IMR-90 (cell line): ENCODE measurements around the gene TMED6. TPM values are rescaled to one million over a fixed set of nuclear protein-coding genes. Genes with fewer than 3 reads are reported as not detected.

Source experiments
- ATAC-seq: fragments of 200-7000 bp; cut with Tn5 transposase; 2 replicates; pipeline ENCODE4 v1.9.1; 2020; ENCODE audit warnings: low read depth, mild to moderate bottlenecking, moderate library complexity
- BruUV-seq: library from RNA; stranded (reverse); fragments of 400-500 nt; replicated peaks from 2 replicates; lab custom pipeline; 2021; lab: Mats Ljungman, UMichigan
- CTCF ChIA-PET: fragments of 300-600 bp; formaldehyde crosslinking; extraction: SDS; loops from one replicate; lab custom pipeline; 2021; ENCODE audit warnings: antibody characterized with exemption; lab: Yijun Ruan, JAX
- POLR2A ChIA-PET: fragments of 300-600 bp; sonication (Branson Sonifier 250); formaldehyde crosslinking; loops from one replicate; lab custom pipeline; 2022; ENCODE audit warnings: antibody characterized with exemption; ENCODE audit not compliant: unreplicated experiment; lab: Charles Lee
- DNase-seq: peaks from one replicate; pipeline ENCODE4 v3.0.0; 2013
- H2AFZ ChIP-seq: replicated peaks from 2 replicates; pipeline ENCODE3; 2013; ENCODE audit warnings: low read length, mild to moderate bottlenecking; ENCODE audit not compliant: poor library complexity
- H2AK5ac ChIP-seq: 2 replicates; pipeline ENCODE4 v1.6.1; 2013; ENCODE audit warnings: low read depth, low read length, inconsistent platforms
- H2AK9ac ChIP-seq: replicated peaks from 2 replicates; pipeline ENCODE3; 2013; ENCODE audit warnings: mild to moderate bottlenecking, low read depth, low read length, moderate library complexity; ENCODE audit not compliant: poor library complexity
- H2BK120ac ChIP-seq: 2 replicates; pipeline ENCODE4 v1.6.1; 2013; ENCODE audit warnings: low read depth, low read length, inconsistent platforms
- H2BK15ac ChIP-seq: 3 replicates; pipeline ENCODE4 v1.6.1; 2013; ENCODE audit warnings: low read depth, low read length, inconsistent platforms
- H2BK20ac ChIP-seq: 2 replicates; pipeline ENCODE4 v1.6.1; 2013; ENCODE audit warnings: low read depth, mild to moderate bottlenecking, inconsistent platforms, low read length, moderate library complexity
- H2BK5ac ChIP-seq: 2 replicates; pipeline ENCODE4 v1.6.1; 2013; ENCODE audit warnings: mild to moderate bottlenecking, low read depth, low read length, inconsistent platforms; ENCODE audit not compliant: poor library complexity, severe bottlenecking
- H3K14ac ChIP-seq: replicated peaks from 2 replicates; pipeline ENCODE4 v1.6.1; 2013; ENCODE audit warnings: low read depth, low read length, inconsistent platforms
- H3K18ac ChIP-seq: 2 replicates; pipeline ENCODE4 v1.6.1; 2013; ENCODE audit warnings: low read depth, low read length, control low read depth
- H3K23ac ChIP-seq: 2 replicates; pipeline ENCODE4 v1.6.1; 2013; ENCODE audit warnings: low read depth, low read length, inconsistent platforms
- H3K27ac ChIP-seq: 2 replicates; pipeline ENCODE4 v1.5.1; 2013; ENCODE audit warnings: mild to moderate bottlenecking, control low read depth, low read length; ENCODE audit not compliant: insufficient read depth
- H3K27me3 ChIP-seq: 2 replicates; pipeline ENCODE4 v1.6.1; 2013; ENCODE audit warnings: low read length; ENCODE audit not compliant: control insufficient read depth, insufficient read depth
- H3K36me3 ChIP-seq: 2 replicates; pipeline ENCODE4 v1.6.1; 2013; ENCODE audit warnings: low read length, mixed read lengths; ENCODE audit not compliant: control insufficient read depth, insufficient read depth
- H3K4ac ChIP-seq: 2 replicates; pipeline ENCODE4 v1.6.1; 2013; ENCODE audit warnings: low read depth, low read length, inconsistent platforms
- H3K4me1 ChIP-seq: 2 replicates; pipeline ENCODE4 v1.6.1; 2013; ENCODE audit warnings: low read length, mixed read lengths; ENCODE audit not compliant: control insufficient read depth, insufficient read depth
- H3K4me2 ChIP-seq: 2 replicates; pipeline ENCODE4 v1.6.1; 2013; ENCODE audit warnings: low read depth, mild to moderate bottlenecking, control low read depth, low read length, moderate library complexity
- H3K4me3 ChIP-seq: 2 replicates; pipeline ENCODE4 v1.5.1; 2013; ENCODE audit warnings: low read depth, mild to moderate bottlenecking, control low read depth, low read length, moderate library complexity; ENCODE audit not compliant: insufficient read depth
- H3K56ac ChIP-seq: 2 replicates; pipeline ENCODE4 v1.6.1; 2013; ENCODE audit warnings: low read length, inconsistent platforms; ENCODE audit not compliant: insufficient read depth; ENCODE audit errors: extremely low read depth
- H3K79me1 ChIP-seq, 2 experiments: 2 replicates each; pipeline ENCODE4 v1.6.1; 2013; ENCODE audit warnings: low read length in 2 of 2, inconsistent platforms in 1 of 2, low read depth in 1 of 2
- H3K9ac ChIP-seq: 2 replicates; pipeline ENCODE4 v1.6.1; 2013; ENCODE audit warnings: low read depth, low read length, control low read depth
- H3K9me1 ChIP-seq: 2 replicates; pipeline ENCODE4 v1.6.1; 2013; ENCODE audit warnings: low read length, inconsistent platforms; ENCODE audit not compliant: insufficient read depth
- H3K9me3 ChIP-seq: 2 replicates; pipeline ENCODE4 v1.6.1; 2013; ENCODE audit warnings: low read length; ENCODE audit not compliant: control insufficient read depth, insufficient read depth
- H4K20me1 ChIP-seq: 2 replicates; pipeline ENCODE4 v1.6.1; 2013; ENCODE audit warnings: low read length, inconsistent platforms; ENCODE audit not compliant: insufficient read depth
- H4K5ac ChIP-seq: 2 replicates; pipeline ENCODE4 v1.6.1; 2013; ENCODE audit warnings: mild to moderate bottlenecking, low read depth, low read length, control low read depth
- H4K8ac ChIP-seq, 2 experiments: 2 replicates each; pipeline ENCODE4 v1.6.1; 2013; ENCODE audit warnings: low read depth in 2 of 2, low read length in 2 of 2, control low read depth in 1 of 2, inconsistent platforms in 1 of 2
- H4K91ac ChIP-seq: 2 replicates; pipeline ENCODE4 v1.6.1; 2013; ENCODE audit warnings: low read depth, low read length, inconsistent platforms; ENCODE audit not compliant: insufficient read depth
- BHLHE40 ChIP-seq: fragments of 150-350 bp; IDR thresholded peaks from 2 replicates; pipeline ENCODE4 v1.6.1; 2016; ENCODE audit warnings: mild to moderate bottlenecking, low read depth, low read length
- CEBPB ChIP-seq: IDR thresholded peaks from 2 replicates; pipeline ENCODE4 v1.6.1; 2012; ENCODE audit warnings: low read depth, low read length, improper control_type of control experiment
- CHD1 ChIP-seq: IDR thresholded peaks from 2 replicates; pipeline ENCODE4 v1.6.1; 2012; ENCODE audit warnings: low read depth, low read length, improper control_type of control experiment
- FOS ChIP-seq: fragments of 150-350 bp; IDR thresholded peaks from 2 replicates; pipeline ENCODE4 v1.6.1; 2016; ENCODE audit warnings: low read depth, low read length
- MAFK ChIP-seq: IDR thresholded peaks from 2 replicates; pipeline ENCODE4 v1.6.1; 2012; ENCODE audit warnings: low read depth, low read length, improper control_type of control experiment
- POLR2A ChIP-seq: IDR thresholded peaks from 2 replicates; pipeline ENCODE4 v1.6.1; 2012; ENCODE audit warnings: mild to moderate bottlenecking, low read depth, low read length
- RAD21 ChIP-seq: IDR thresholded peaks from 2 replicates; pipeline ENCODE4 v1.6.1; 2012; ENCODE audit warnings: low read length, improper control_type of control experiment
- SMC3 ChIP-seq: fragments of 150-350 bp; IDR thresholded peaks from 2 replicates; pipeline ENCODE4 v1.6.1; 2016; ENCODE audit warnings: low read depth, mild to moderate bottlenecking, antibody characterized with exemption, low read length, moderate library complexity
- WGBS, 2 experiments: methylation state at CpG; one replicate each; pipeline versions ENCODE4 v1.1.5 to v1.1.7; 2013; ENCODE audit warnings: missing lambda C conversion rate in 2 of 2; ENCODE audit not compliant: insufficient read length in 1 of 2; ENCODE audit errors: extremely low coverage in 2 of 2; 5-methylcytosine and 5-hydroxymethylcytosine counted together
- dilution Hi-C: fragments of 300-500 bp; cut with HindIII; formaldehyde crosslinking; loops from one replicate; pipeline ENCODE4 v1.14.3; 2018; ENCODE audit warnings: low sequenced_read_pairs; ENCODE audit not compliant: unreplicated experiment
- in situ Hi-C: fragments of 300-500 bp; cut with MboI; formaldehyde crosslinking; loops from 3 replicates; pipeline ENCODE4 v1.14.3; 2019; ENCODE audit warnings: low sequenced_read_pairs, inconsistent platforms, mixed read lengths
- intact Hi-C: fragments of 100-400 bp; cut with micrococcal nuclease; formaldehyde crosslinking; loops from 2 replicates; pipeline ENCODE4 v1.10.0; 2022
- polyA plus RNA-seq, 3 experiments: library from polyadenylated mRNA; depleted of rRNA; stranded (reverse); fragments of >200 nt; gene quantifications; 2 replicates each; pipeline ENCODE4 v1.2.3, GENCODE V29; 2012; ENCODE audit warnings: low replicate concordance in 1 of 3
- total RNA-seq: library from RNA; depleted of rRNA; stranded (reverse); fragments of >200 nt; gene quantifications from 2 replicates; pipeline ENCODE4 v1.2.3, GENCODE V29; 2012
- TF ChIP-seq, protein P1 (sequence below): fragments of 150-350 bp; IDR thresholded peaks from 2 replicates; pipeline ENCODE4 v1.6.1; 2016; ENCODE audit warnings: low read depth, mild to moderate bottlenecking, low read length, moderate library complexity, borderline replicate concordance

Gene TMED6
- total and polyA plus RNA-seq, 2 of the 4 experiments (the other 2 are of a cell fraction) = 0.10 TPM; not detected in 1

DNA sequence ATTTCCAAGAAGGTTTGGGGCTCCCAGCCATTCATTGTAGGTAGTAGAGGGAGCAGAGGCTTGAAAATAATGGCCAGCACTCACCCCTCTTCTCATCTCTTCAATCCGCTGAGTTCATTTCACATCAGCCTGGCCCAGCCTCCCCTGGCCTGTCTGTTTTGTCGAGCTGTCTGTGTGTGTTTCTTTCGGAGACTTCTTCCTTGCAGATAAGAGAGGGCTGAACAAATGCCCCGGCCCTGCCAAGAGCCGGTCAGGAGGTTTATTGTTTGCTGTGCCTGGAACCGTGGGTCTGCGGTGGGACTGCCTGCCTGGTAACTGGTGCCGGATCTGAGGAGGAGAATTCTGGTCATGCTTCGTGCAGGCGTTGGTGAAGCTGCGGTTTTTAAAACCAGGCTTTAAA, 37.1 kb downstream of the TMED6 start:
- no peak overlapping the region for H2BK20ac ChIP-seq
- no peak overlapping the region for H2AFZ ChIP-seq
- H4K20me1 ChIP-seq = peaks cover 39% of the 10 kb centered on the region
- H3K36me3 ChIP-seq = peaks cover 44% of the 10 kb centered on the region
- TF ChIP-seq CEBPB (no peak), FOS (no peak), CHD1 (no peak), SMC3 (no peak), MAFK (no peak), RAD21 (no peak), BHLHE40 (no peak), POLR2A (no peak)
- TF ChIP-seq, protein P1, sequence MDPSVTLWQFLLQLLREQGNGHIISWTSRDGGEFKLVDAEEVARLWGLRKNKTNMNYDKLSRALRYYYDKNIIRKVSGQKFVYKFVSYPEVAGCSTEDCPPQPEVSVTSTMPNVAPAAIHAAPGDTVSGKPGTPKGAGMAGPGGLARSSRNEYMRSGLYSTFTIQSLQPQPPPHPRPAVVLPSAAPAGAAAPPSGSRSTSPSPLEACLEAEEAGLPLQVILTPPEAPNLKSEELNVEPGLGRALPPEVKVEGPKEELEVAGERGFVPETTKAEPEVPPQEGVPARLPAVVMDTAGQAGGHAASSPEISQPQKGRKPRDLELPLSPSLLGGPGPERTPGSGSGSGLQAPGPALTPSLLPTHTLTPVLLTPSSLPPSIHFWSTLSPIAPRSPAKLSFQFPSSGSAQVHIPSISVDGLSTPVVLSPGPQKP = no peak
- 0 out of 2 replicates have a peak, but pooled peaks cover 3% of the 10 kb centered on the region for H3K9me1 ChIP-seq
- CTCF ChIA-PET = no interaction called here
- peaks cover 4% of the 10 kb centered on the region for H3K4me1 ChIP-seq
- H3K27ac ChIP-seq = no peak overlapping the region
- H3K23ac ChIP-seq = no peak overlapping the region
- POLR2A ChIA-PET = no interaction called here
- no peaks in the 10 kb centered on the region for H3K9me3 ChIP-seq
- dilution Hi-C loops (no loop called here), in situ Hi-C loops (no loop called here), intact Hi-C loops (no loop called here)
- H2AK9ac ChIP-seq = no peak overlapping the region
- no peak overlapping the region for H3K56ac ChIP-seq
- DNase-seq (no peak), ATAC-seq (no peak)
- no peak overlapping the region for H3K18ac ChIP-seq
- H3K4me2 ChIP-seq = no peak overlapping the region
- no peak overlapping the region for H2BK15ac ChIP-seq
- H3K4me3 ChIP-seq = no peak overlapping the region
- H4K91ac ChIP-seq = no peak overlapping the region
- H3K79me1 ChIP-seq = peaks cover 29 to 63% of the 10 kb centered on the region in 2 experiments
- no peak overlapping the region for H2BK120ac ChIP-seq
- no peak overlapping the region for H4K5ac ChIP-seq
- no peak overlapping the region for H3K9ac ChIP-seq
- H4K8ac ChIP-seq = no peak overlapping the region
- 95% methylated on average over 7 of the region's 11 CpGs; no CpG with 5 or more reads in 1 of the 2 experiments for WGBS, 2 experiments
- no TSS peak for BruUV-seq
- no peak overlapping the region for H3K4ac ChIP-seq
- no peak overlapping the region for H2AK5ac ChIP-seq
- H3K14ac ChIP-seq = no peak overlapping the region
- no peak overlapping the region for H2BK5ac ChIP-seq
- H3K27me3 ChIP-seq = no peaks in the 10 kb centered on the region
